Karpas-422 (cell line): Measurements from ENCODE around the gene CCDC30. TPM values are rescaled to one million over a fixed set of nuclear protein-coding genes. Genes with fewer than 3 reads are reported as not detected.

Experiments
- DNase-seq: peaks from one replicate; pipeline ENCODE4 v3.0.0-alpha.2; 2015
- H2AFZ ChIP-seq: fragments of 200-600 bp; sonication (generic); 2 replicates; pipeline ENCODE4 v1.6.1; 2014; ENCODE audit warnings: antibody characterized with exemption, low read length, mixed read lengths
- H3K27ac ChIP-seq: fragments of 200-600 bp; sonication (generic); 2 replicates; pipeline ENCODE4 v1.5.1; 2014; ENCODE audit warnings: mild to moderate bottlenecking, low read length, moderate library complexity
- H3K27me3 ChIP-seq: fragments of 200-600 bp; sonication (generic); 2 replicates; pipeline ENCODE4 v1.6.1; 2014; ENCODE audit warnings: low read length, mixed read lengths
- H3K36me3 ChIP-seq: fragments of 200-600 bp; sonication (generic); 2 replicates; pipeline ENCODE4 v1.6.1; 2014; ENCODE audit warnings: low read length, mixed read lengths; ENCODE audit not compliant: insufficient read depth
- H3K4me1 ChIP-seq: fragments of 200-600 bp; sonication (generic); 2 replicates; pipeline ENCODE4 v1.6.1; 2014; ENCODE audit warnings: mild to moderate bottlenecking, low read length, mixed read lengths
- H3K4me2 ChIP-seq: fragments of 200-600 bp; sonication (generic); 2 replicates; pipeline ENCODE4 v1.6.1; 2014; ENCODE audit warnings: low read length, low read depth, mild to moderate bottlenecking; ENCODE audit not compliant: poor library complexity, severe bottlenecking
- H3K4me3 ChIP-seq: fragments of 200-600 bp; sonication (generic); 2 replicates; pipeline ENCODE4 v1.5.1; 2014; ENCODE audit warnings: mild to moderate bottlenecking, antibody characterized with exemption, low read length, mixed read lengths
- H3K79me2 ChIP-seq: fragments of 200-600 bp; sonication (generic); 2 replicates; pipeline ENCODE4 v1.6.1; 2014; ENCODE audit warnings: mild to moderate bottlenecking, low read length, mixed read lengths
- H3K9ac ChIP-seq: fragments of 200-600 bp; sonication (generic); 2 replicates; pipeline ENCODE4 v1.6.0; 2014; ENCODE audit warnings: low read length
- H3K9me2 ChIP-seq: fragments of 200-600 bp; sonication (generic), shearing (Covaris generic); replicated peaks from 2 replicates; pipeline ENCODE4 v1.6.0; 2014; ENCODE audit warnings: mild to moderate bottlenecking, low read length, moderate library complexity; ENCODE audit not compliant: insufficient read depth
- H3K9me3 ChIP-seq: fragments of 300-700, 200-600 bp; sonication (generic); 2 replicates; pipeline ENCODE4 v1.6.1; 2014; ENCODE audit warnings: low read length, mixed read lengths
- H4K20me1 ChIP-seq: fragments of 200-600 bp; sonication (generic); 2 replicates; pipeline ENCODE4 v1.6.1; 2014; ENCODE audit warnings: mild to moderate bottlenecking, antibody characterized with exemption, low read length, low read depth; ENCODE audit not compliant: insufficient read depth
- total RNA-seq: library from RNA; depleted of rRNA; stranded (reverse); fragments of >200 nt; shearing (Covaris generic); gene quantifications from 2 replicates; pipeline ENCODE4 v1.2.3, GENCODE V29; 2014; ENCODE audit warnings: low replicate concordance; rRNA removed

The CCDC30 gene
- total RNA-seq = 2.1 and 2.9 TPM in 2 replicates

- Histone ChIP-seq H3K4me2 (peak within 1 kb of the TSS; percentile 60), H3K36me3 (peaks cover 23% of the 10 kb centered on the region; the same call in 1 of the 2 replicates), H3K4me3 (peak within 1 kb of the TSS; percentile 56), H3K9ac (0 out of 2 replicates have a peak within 1 kb of the TSS, but pooled peaks have one; percentile 14), H3K9me3 (no peaks in the 10 kb centered on the region), H2AFZ (no peak within 1 kb of the TSS), H3K27ac (no peak within 1 kb of the TSS), H3K4me1 (peaks cover 17% of the 10 kb centered on the region), H3K9me2 (no peaks in the 10 kb centered on the region), H3K79me2 (peaks cover 4% of the 10 kb centered on the region; the same call in 1 of the 2 replicates), H4K20me1 (no peaks in the 10 kb centered on the region), H3K27me3 (no peaks in the 10 kb centered on the region)
- DNase-seq = peak; percentile 96
Measured at GRCh38 chr1:42462828-42463763, at the start of gene CCDC30. TSS of gene CCDC30 (plus strand) at chr1:42463286. CDS start at chr1:42480552, 17,266 bp downstream.

- H3K27ac ChIP-seq = no peak overlapping the region
- no peaks in the 10 kb centered on the region for H3K36me3 ChIP-seq
- no peaks in the 10 kb centered on the region for H3K27me3 ChIP-seq
- no peak overlapping the region for H3K4me2 ChIP-seq
- no peaks in the 10 kb centered on the region for H3K9me3 ChIP-seq
- no peak for DNase-seq
- no peaks in the 10 kb centered on the region for H3K79me2 ChIP-seq
- H2AFZ ChIP-seq = no peak overlapping the region
- H3K9me2 ChIP-seq = no peaks in the 10 kb centered on the region
- H3K4me3 ChIP-seq = no peak overlapping the region
- no peak overlapping the region for H3K9ac ChIP-seq
- no peaks in the 10 kb centered on the region for H4K20me1 ChIP-seq
- no peaks in the 10 kb centered on the region for H3K4me1 ChIP-seq
Measured at GRCh38 chr1:42414551-42415496, 48.3 kb upstream of the CCDC30 start.

GRCh38 chr1:42417166-42417565, 45.9 kb upstream of the CCDC30 start:
- no peak for DNase-seq

GRCh38 chr1:42418516-42418915, 44.6 kb upstream of the CCDC30 start:
- Histone ChIP-seq H3K79me2 (no peaks in the 10 kb centered on the region), H3K4me1 (peaks cover 23% of the 10 kb centered on the region), H3K27ac (no peak overlapping the region), H3K9me3 (no peaks in the 10 kb centered on the region), H3K4me3 (no peak overlapping the region), H3K4me2 (no peak overlapping the region), H2AFZ (no peak overlapping the region), H3K27me3 (no peaks in the 10 kb centered on the region), H3K36me3 (no peaks in the 10 kb centered on the region), H4K20me1 (no peaks in the 10 kb centered on the region), H3K9ac (no peak overlapping the region), H3K9me2 (no peaks in the 10 kb centered on the region)
- no peak for DNase-seq

More at GRCh38 chr1:42417166-42417565, 45.9 kb upstream of the CCDC30 start:
- H3K36me3 ChIP-seq = no peaks in the 10 kb centered on the region
- H3K9ac ChIP-seq = no peak overlapping the region
- no peak overlapping the region for H3K4me3 ChIP-seq
- H4K20me1 ChIP-seq = no peaks in the 10 kb centered on the region
- no peaks in the 10 kb centered on the region for H3K9me2 ChIP-seq
- no peaks in the 10 kb centered on the region for H3K9me3 ChIP-seq
- H3K27ac ChIP-seq = no peak overlapping the region
- H3K27me3 ChIP-seq = no peaks in the 10 kb centered on the region
- H3K79me2 ChIP-seq = no peaks in the 10 kb centered on the region
- peaks cover 9% of the 10 kb centered on the region for H3K4me1 ChIP-seq
- no peak overlapping the region for H3K4me2 ChIP-seq
- H2AFZ ChIP-seq = no peak overlapping the region

GRCh38 chr1:42419126-42419821, 43.8 kb upstream of the CCDC30 start:
- H3K9me2 ChIP-seq = no peaks in the 10 kb centered on the region
- H3K27ac ChIP-seq = no peak overlapping the region
- no peaks in the 10 kb centered on the region for H3K9me3 ChIP-seq
- no peak overlapping the region for H3K9ac ChIP-seq
- no peak overlapping the region for H3K4me2 ChIP-seq
- H3K79me2 ChIP-seq = no peaks in the 10 kb centered on the region
- no peaks in the 10 kb centered on the region for H4K20me1 ChIP-seq
- peaks cover 27% of the 10 kb centered on the region for H3K4me1 ChIP-seq
- no peaks in the 10 kb centered on the region for H3K27me3 ChIP-seq
- H3K36me3 ChIP-seq = no peaks in the 10 kb centered on the region
- no peak overlapping the region for H3K4me3 ChIP-seq
- no peak overlapping the region for H2AFZ ChIP-seq
- DNase-seq = no peak

GRCh38 chr1:42420121-42420520, 43.0 kb upstream of the CCDC30 start:
- no peaks in the 10 kb centered on the region for H3K36me3 ChIP-seq
- no peak overlapping the region for H3K4me2 ChIP-seq
- H3K4me3 ChIP-seq = no peak overlapping the region
- peaks cover 27% of the 10 kb centered on the region for H3K4me1 ChIP-seq
- no peak for DNase-seq
- no peaks in the 10 kb centered on the region for H3K27me3 ChIP-seq
- H3K9me2 ChIP-seq = no peaks in the 10 kb centered on the region
- no peaks in the 10 kb centered on the region for H4K20me1 ChIP-seq
- no peak overlapping the region for H2AFZ ChIP-seq
- H3K27ac ChIP-seq = no peak overlapping the region
- H3K9ac ChIP-seq = no peak overlapping the region
- H3K9me3 ChIP-seq = no peaks in the 10 kb centered on the region
- H3K79me2 ChIP-seq = no peaks in the 10 kb centered on the region

GRCh38 chr1:42420911-42421585, 42.0 kb upstream of the CCDC30 start:
- H3K27me3 ChIP-seq = no peaks in the 10 kb centered on the region
- H3K9me2 ChIP-seq = no peaks in the 10 kb centered on the region
- no peaks in the 10 kb centered on the region for H3K79me2 ChIP-seq
- H3K9ac ChIP-seq = no peak overlapping the region
- no peak overlapping the region for H3K4me3 ChIP-seq
- no peak overlapping the region for H3K27ac ChIP-seq
- no peaks in the 10 kb centered on the region for H3K9me3 ChIP-seq
- DNase-seq = no peak
- H3K4me2 ChIP-seq = no peak overlapping the region
- H2AFZ ChIP-seq = no peak overlapping the region
- H3K36me3 ChIP-seq = no peaks in the 10 kb centered on the region
- H3K4me1 ChIP-seq = peaks cover 27% of the 10 kb centered on the region
- H4K20me1 ChIP-seq = no peaks in the 10 kb centered on the region
